ENCODE data around the gene CCDC126. TPM values are rescaled to one million over a fixed set of nuclear protein-coding genes. Genes with fewer than 3 reads are reported as not detected.
A peak's percentile ranks its signal among the peaks of the same experiment; 100 is the strongest.

The CCDC126 gene
- total RNA-seq, 4 donors from 2014 or later = 1.3 to 29.1 (median 24.8) TPM

DNA sequence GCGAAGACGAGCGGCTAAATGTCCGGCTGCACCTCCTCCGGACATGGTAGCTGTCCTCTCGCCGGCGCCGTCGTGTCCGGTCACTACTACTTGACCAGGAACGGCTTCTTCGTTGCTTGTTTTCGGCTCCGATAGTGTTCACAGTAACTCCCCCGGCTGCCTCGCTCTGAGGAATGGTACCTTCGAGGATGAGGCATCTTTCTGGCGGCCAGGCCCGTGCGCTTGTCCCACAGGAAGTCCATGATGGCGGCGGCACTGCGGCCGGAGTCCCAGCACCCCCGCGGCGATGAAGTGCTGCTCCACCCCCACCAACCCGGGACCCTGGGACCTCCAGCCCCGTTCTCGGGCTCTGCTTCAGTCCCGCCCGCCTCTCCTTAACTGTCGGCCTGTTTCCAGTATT, 11.0 kb upstream of the CCDC126 start:
- intact Hi-C loops (cut with DNase I; ENCODE audit: low total_unique reads) = no loop called here
- TF ChIP-seq, protein P1, sequence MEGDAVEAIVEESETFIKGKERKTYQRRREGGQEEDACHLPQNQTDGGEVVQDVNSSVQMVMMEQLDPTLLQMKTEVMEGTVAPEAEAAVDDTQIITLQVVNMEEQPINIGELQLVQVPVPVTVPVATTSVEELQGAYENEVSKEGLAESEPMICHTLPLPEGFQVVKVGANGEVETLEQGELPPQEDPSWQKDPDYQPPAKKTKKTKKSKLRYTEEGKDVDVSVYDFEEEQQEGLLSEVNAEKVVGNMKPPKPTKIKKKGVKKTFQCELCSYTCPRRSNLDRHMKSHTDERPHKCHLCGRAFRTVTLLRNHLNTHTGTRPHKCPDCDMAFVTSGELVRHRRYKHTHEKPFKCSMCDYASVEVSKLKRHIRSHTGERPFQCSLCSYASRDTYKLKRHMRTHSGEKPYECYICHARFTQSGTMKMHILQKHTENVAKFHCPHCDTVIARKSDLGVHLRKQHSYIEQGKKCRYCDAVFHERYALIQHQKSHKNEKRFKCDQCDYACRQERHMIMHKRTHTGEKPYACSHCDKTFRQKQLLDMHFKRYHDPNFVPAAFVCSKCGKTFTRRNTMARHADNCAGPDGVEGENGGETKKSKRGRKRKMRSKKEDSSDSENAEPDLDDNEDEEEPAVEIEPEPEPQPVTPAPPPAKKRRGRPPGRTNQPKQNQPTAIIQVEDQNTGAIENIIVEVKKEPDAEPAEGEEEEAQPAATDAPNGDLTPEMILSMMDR (IDR thresholded peaks at IDR 0.05) = no peak
- no peak for TF ChIP-seq POLR2A (IDR thresholded peaks at IDR 0.05)
- Histone ChIP-seq H3K36me3 (no peaks in the 10 kb centered on the region), H3K4me1 (no peaks in the 10 kb centered on the region), H3K9me3 (no peaks in the 10 kb centered on the region), H3K27me3 (no peaks in the 10 kb centered on the region), H3K4me3 (no peak overlapping the region), H3K27ac (no peak overlapping the region)
- DNase-seq = no peak

GRCh38 chr7:23590529-23590928, 6.7 kb upstream of the CCDC126 start:
- Histone ChIP-seq H3K36me3 (no peaks in the 10 kb centered on the region), H3K4me3 (no peak overlapping the region), H3K27ac (no peak overlapping the region), H3K4me1 (no peaks in the 10 kb centered on the region), H3K9me3 (no peaks in the 10 kb centered on the region), H3K27me3 (no peaks in the 10 kb centered on the region)
- TF ChIP-seq POLR2A (IDR thresholded peaks at IDR 0.05) = no peak
- TF ChIP-seq, protein P1 (IDR thresholded peaks at IDR 0.05) = no peak
- no peak for DNase-seq
- intact Hi-C loops (cut with DNase I; ENCODE audit: low total_unique reads) = no loop called here

DNA sequence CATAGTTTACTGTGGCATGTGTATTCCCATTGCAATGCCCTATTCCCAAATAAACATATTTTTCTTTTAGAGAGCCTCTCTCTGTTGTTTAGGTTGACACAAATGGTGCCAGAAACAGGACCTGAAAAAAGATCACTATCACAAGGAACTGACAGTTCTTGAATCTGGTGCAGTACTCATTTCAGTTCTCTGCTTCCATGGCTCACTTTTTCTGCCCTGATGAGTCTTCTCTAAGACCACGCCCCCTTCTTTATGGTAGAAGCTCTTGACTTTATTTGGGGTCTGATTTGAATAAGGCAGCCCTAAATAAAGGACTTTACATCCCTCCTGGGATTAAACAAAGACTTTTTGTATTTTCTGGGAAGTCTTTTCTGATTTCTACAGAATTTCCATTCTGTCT, 3.5 kb upstream of the CCDC126 start:
- TF ChIP-seq, protein P1 (IDR thresholded peaks at IDR 0.05) = no peak
- no peak for TF ChIP-seq POLR2A (IDR thresholded peaks at IDR 0.05)
- Histone ChIP-seq H3K9me3 (no peaks in the 10 kb centered on the region), H3K27me3 (no peaks in the 10 kb centered on the region), H3K27ac (no peak overlapping the region), H3K4me1 (peaks cover 0 to 4% of the 10 kb centered on the region in 2 donors), H3K36me3 (no peaks in the 10 kb centered on the region), H3K4me3 (no peak overlapping the region)
- intact Hi-C loops (cut with DNase I; ENCODE audit: low total_unique reads) = no loop called here
- no peak for DNase-seq

GRCh38 chr7:23594879-23595604, 2.1 kb upstream of the CCDC126 start:
- Histone ChIP-seq H3K4me3 (no peak overlapping the region), H3K9me3 (no peaks in the 10 kb centered on the region), H3K36me3 (no peaks in the 10 kb centered on the region), H3K27ac (no peak overlapping the region), H3K27me3 (no peaks in the 10 kb centered on the region), H3K4me1 (peaks cover 0 to 5% of the 10 kb centered on the region in 2 donors)
- TF ChIP-seq POLR2A (IDR thresholded peaks at IDR 0.05) = no peak
- TF ChIP-seq, protein P1 (IDR thresholded peaks at IDR 0.05) = no peak
- DNase-seq = no peak
- intact Hi-C loops (cut with DNase I; ENCODE audit: low total_unique reads) = no loop called here

- H3K4me3 ChIP-seq = peak overlapping the region; percentile 70 to 80
- no peaks in the 10 kb centered on the region for H3K9me3 ChIP-seq
- no peak for DNase-seq
- H3K4me1 ChIP-seq = peaks cover 0 to 5% of the 10 kb centered on the region in 2 donors
- no peaks in the 10 kb centered on the region for H3K36me3 ChIP-seq
- intact Hi-C loops (cut with DNase I; ENCODE audit: low total_unique reads) = no loop called here
- TF ChIP-seq, protein P1 (IDR thresholded peaks at IDR 0.05) = no peak
- TF ChIP-seq POLR2A (IDR thresholded peaks at IDR 0.05) = no peak
- H3K27ac ChIP-seq = peak overlapping the region; percentile 96
- no peaks in the 10 kb centered on the region for H3K27me3 ChIP-seq
Measured at GRCh38 chr7:23598296-23598695, 1.1 kb downstream of the CCDC126 start.
